Measurements from ENCODE around the gene ZGPAT. TPM values are rescaled to one million over a fixed set of nuclear protein-coding genes. Genes with fewer than 3 reads are reported as not detected.

ZGPAT gene
- total and polyA plus RNA-seq, 2 of the 13 experiments (the other 11 are each of a cell fraction or from before 2014, with no cell fraction given): 23.0 to 41.9 TPM

- TF ChIP-seq NR2C2 (CRISPR knock-in tag; IDR thresholded peaks at IDR 0.05; ENCODE audit: borderline replicate concordance) (0 out of 2 replicates have a peak, but pooled peaks have one; percentile 41), ZNF264 (CRISPR knock-in tag; IDR thresholded peaks at IDR 0.05) (0 out of 2 replicates have a peak, but pooled peaks have one; percentile 7), ZFX (CRISPR knock-in tag; IDR thresholded peaks at IDR 0.05; ENCODE audit: low read depth) (peak; percentile 46), SOX5 (CRISPR knock-in tag; IDR thresholded peaks at IDR 0.05; ENCODE audit: borderline replicate concordance) (no peak), ZNF430 (CRISPR knock-in tag; IDR thresholded peaks at IDR 0.05) (0 out of 2 replicates have a peak, but pooled peaks have one; percentile 41), DNMT3B (CRISPR knock-in tag; conservative IDR thresholded peaks at IDR 0.05) (no peak), MAX (IDR thresholded peaks at IDR 0.05) (0 out of 2 replicates have a peak, but pooled peaks have one; percentile 2), FOXA1 (IDR thresholded peaks at IDR 0.05) (no peak), FOXA1 (CRISPR knock-in tag; IDR thresholded peaks at IDR 0.05) (no peak), ZNF160 (CRISPR knock-in tag; IDR thresholded peaks at IDR 0.05) (peak; percentile 22; the same call in 1 of the 2 replicates), TOE1 (CRISPR knock-in tag; IDR thresholded peaks at IDR 0.05) (no peak), PITX1 (CRISPR knock-in tag; IDR thresholded peaks at IDR 0.05) (0 out of 2 replicates have a peak, but pooled peaks have one; percentile 12), ZNF431 (CRISPR knock-in tag; IDR thresholded peaks at IDR 0.05; ENCODE audit: borderline replicate concordance, low read depth) (no peak), TMF1 (CRISPR knock-in tag; IDR thresholded peaks at IDR 0.05; ENCODE audit: low read depth) (peak; percentile 73), RXRA (CRISPR knock-in tag; IDR thresholded peaks at IDR 0.05) (peak; percentile 9), NCOA1 (CRISPR knock-in tag; IDR thresholded peaks at IDR 0.05) (peak; percentile 78; the same call in 1 of the 2 replicates), ZNF576 (CRISPR knock-in tag; IDR thresholded peaks at IDR 0.05) (no peak), ZNF691 (CRISPR knock-in tag; IDR thresholded peaks at IDR 0.05; ENCODE audit: borderline replicate concordance, low read depth) (peak; percentile 45; the same call in 1 of the 2 replicates), ZNF205 (CRISPR knock-in tag; IDR thresholded peaks at IDR 0.05) (peak; percentile 65; the same call in 1 of the 2 replicates), RORA (CRISPR knock-in tag; IDR thresholded peaks at IDR 0.05) (no peak), ZNF574 (CRISPR knock-in tag; IDR thresholded peaks at IDR 0.05) (peak; percentile 33; the same call in 1 of the 2 replicates), GATAD2A (CRISPR knock-in tag; IDR thresholded peaks at IDR 0.05) (0 out of 2 replicates have a peak, but pooled peaks have one; percentile 14), CTCF (CRISPR knock-in tag; IDR thresholded peaks at IDR 0.05) (peak; percentile 12; the same call in 1 of the 2 replicates), PAWR (CRISPR knock-in tag; IDR thresholded peaks at IDR 0.05; ENCODE audit: borderline replicate concordance) (peak; percentile 78; the same call in 1 of the 2 replicates)
Observed at GRCh38 chr20:63744574-63745423, 37.0 kb downstream of the ZGPAT start (continued).
